Left forelimb (tissue), 1 donor: ENCODE measurements around the gene FAM185A.
"Not testable (repeated sequence)": the region's sequence is repeated elsewhere in the genome, so short reads cannot be mapped to it uniquely, and the experiment has no call there.

Experiments used
- DNase-seq: peaks from one replicate; pipeline ENCODE4 v3.0.0-alpha.2; 2018; ENCODE audit warnings: low spot score

FAM185A gene

GRCh38 chr7:102748605-102749444 lies at the start of gene FAM185A:
FAM185A (plus strand) TSS chr7:102748999; CDS start chr7:102749208, 209 bp downstream.
- DNase-seq, result peak; percentile 96

- DNase-seq, result not testable (repeated sequence)
Measured at GRCh38 chr7:102713011-102713690, 35.6 kb upstream of the FAM185A start.

- not testable (repeated sequence) for DNase-seq
Measured at GRCh38 chr7:102713691-102714080, 35.1 kb upstream of the FAM185A start.

GRCh38 chr7:102714774-102715522 lies 33.9 kb upstream of the FAM185A start:
- not testable (repeated sequence) for DNase-seq

- not testable (repeated sequence) for DNase-seq
Measured at GRCh38 chr7:102715718-102716117, 33.1 kb upstream of the FAM185A start.

GRCh38 chr7:102718491-102718890 lies 30.3 kb upstream of the FAM185A start:
- DNase-seq, result not testable (repeated sequence)

GRCh38 chr7:102726170-102726569 lies 22.6 kb upstream of the FAM185A start:
- DNase-seq, result not testable (repeated sequence)

- DNase-seq, result not testable (repeated sequence)
Measured at GRCh38 chr7:102729670-102730069, 19.1 kb upstream of the FAM185A start.

- DNase-seq, result not testable (repeated sequence)
Measured at GRCh38 chr7:102730431-102730830, 18.4 kb upstream of the FAM185A start.

GRCh38 chr7:102742002-102742771 lies 6.6 kb upstream of the FAM185A start:
- not testable (repeated sequence) for DNase-seq

- DNase-seq, result not testable (repeated sequence)
Measured at GRCh38 chr7:102743861-102744260, 4.9 kb upstream of the FAM185A start.

GRCh38 chr7:102745494-102746288 lies 3.1 kb upstream of the FAM185A start:
- not testable (repeated sequence) for DNase-seq

GRCh38 chr7:102749445-102749786 lies 617 bp downstream of the FAM185A start:
- not testable (repeated sequence) for DNase-seq

GRCh38 chr7:102758227-102758626 lies 9.4 kb downstream of the FAM185A start:
- not testable (repeated sequence) for DNase-seq

GRCh38 chr7:102759934-102760333 lies 11.1 kb downstream of the FAM185A start:
- not testable (repeated sequence) for DNase-seq

GRCh38 chr7:102761234-102761633 lies 12.4 kb downstream of the FAM185A start:
- not testable (repeated sequence) for DNase-seq

GRCh38 chr7:102763295-102763905 lies 14.6 kb downstream of the FAM185A start:
- DNase-seq, result not testable (repeated sequence)

GRCh38 chr7:102769657-102770192 lies 20.9 kb downstream of the FAM185A start:
- DNase-seq, result not testable (repeated sequence)

- not testable (repeated sequence) for DNase-seq
Measured at GRCh38 chr7:102770467-102770866, 21.7 kb downstream of the FAM185A start.

- DNase-seq, result not testable (repeated sequence)
Measured at GRCh38 chr7:102776217-102776616, 27.4 kb downstream of the FAM185A start.
